Measurements from ENCODE around the gene PPP2R3A. TPM values are rescaled to one million over a fixed set of nuclear protein-coding genes. Genes with fewer than 3 reads are reported as not detected.

The PPP2R3A gene
- total RNA-seq, 6 donors from 2014 or later, result 5.5 to 35.6 (median 11.0) TPM

- Histone ChIP-seq H3K36me3 (peaks cover 0 to 3% (median 0%) of the 10 kb centered on the region in 4 donors), H3K9me3 (no peaks in the 10 kb centered on the region), H3K4me3 (no peak overlapping the region), H3K4me1 (no peaks in the 10 kb centered on the region), H3K27me3 (no peaks in the 10 kb centered on the region), H3K27ac (no peak overlapping the region)
- DNase-seq (no peak), ATAC-seq (ENCODE audit: low FRiP score in 2 of 2) (no peak)
- TF ChIP-seq CTCF (IDR thresholded peaks at IDR 0.05), result no peak
- no peak for TF ChIP-seq POLR2A (IDR thresholded peaks at IDR 0.05)
- TF ChIP-seq EP300 (IDR thresholded peaks at IDR 0.05), result no peak
- no peak for TF ChIP-seq POLR2AphosphoS5 (IDR thresholded peaks at IDR 0.05)
- WGBS, 2 donors, result 83 to 85% methylated on average over 4 of the region's 4 CpGs
These were observed 128.2 kb downstream of the PPP2R3A start for GRCh38 chr3:136093771-136094170.

- ATAC-seq (ENCODE audit: low FRiP score in 2 of 2) (no peak), DNase-seq (no peak)
- WGBS, 2 donors, result 89 to 92% methylated on average over 4 of the region's 4 CpGs
- Histone ChIP-seq H3K9me3 (no peaks in the 10 kb centered on the region), H3K36me3 (peaks cover 0 to 9% (median 0%) of the 10 kb centered on the region in 4 donors), H3K4me3 (no peak overlapping the region), H3K4me1 (no peaks in the 10 kb centered on the region), H3K27me3 (no peaks in the 10 kb centered on the region), H3K27ac (no peak overlapping the region)
- TF ChIP-seq EP300 (IDR thresholded peaks at IDR 0.05), result no peak
- no peak for TF ChIP-seq POLR2A (IDR thresholded peaks at IDR 0.05)
- no peak for TF ChIP-seq CTCF (IDR thresholded peaks at IDR 0.05)
- no peak for TF ChIP-seq POLR2AphosphoS5 (IDR thresholded peaks at IDR 0.05)
These were observed 139.5 kb downstream of the PPP2R3A start for GRCh38 chr3:136105044-136105443.

- DNase-seq, result no peak
- H3K36me3 ChIP-seq, result peaks cover 0 to 9% (median 0%) of the 10 kb centered on the region in 4 donors
- H3K4me1 ChIP-seq, result no peaks in the 10 kb centered on the region
- WGBS, 2 donors, result 92 to 97% methylated on average over 6 of the region's 6 CpGs
- H3K4me3 ChIP-seq, result no peak overlapping the region
- no peaks in the 10 kb centered on the region for H3K9me3 ChIP-seq
- H3K27me3 ChIP-seq, result no peaks in the 10 kb centered on the region
- no peak for TF ChIP-seq POLR2A (IDR thresholded peaks at IDR 0.05)
- TF ChIP-seq CTCF (IDR thresholded peaks at IDR 0.05), result no peak
- TF ChIP-seq EP300 (IDR thresholded peaks at IDR 0.05), result no peak
- no peak for TF ChIP-seq POLR2AphosphoS5 (IDR thresholded peaks at IDR 0.05)
- ATAC-seq (ENCODE audit: low FRiP score in 2 of 2), result no peak
- no peak overlapping the region for H3K27ac ChIP-seq
These were observed 140.6 kb downstream of the PPP2R3A start for GRCh38 chr3:136106101-136106500.

GRCh38 chr3:136109499-136109898, 144.0 kb downstream of the PPP2R3A start:
- no peaks in the 10 kb centered on the region for H3K9me3 ChIP-seq
- peaks cover 0 to 3% (median 0%) of the 10 kb centered on the region in 4 donors for H3K4me1 ChIP-seq
- no peaks in the 10 kb centered on the region for H3K36me3 ChIP-seq
- H3K27me3 ChIP-seq, result no peaks in the 10 kb centered on the region
- no peak overlapping the region for H3K4me3 ChIP-seq
- H3K27ac ChIP-seq, result no peak overlapping the region
- WGBS, 2 donors, result 92 to 95% methylated on average over 1 of the region's 1 CpG
- no peak for ATAC-seq (ENCODE audit: low FRiP score in 2 of 2)
- DNase-seq, result no peak
- TF ChIP-seq POLR2AphosphoS5 (IDR thresholded peaks at IDR 0.05), result no peak
- TF ChIP-seq EP300 (IDR thresholded peaks at IDR 0.05), result no peak
- TF ChIP-seq CTCF (IDR thresholded peaks at IDR 0.05), result no peak
- TF ChIP-seq POLR2A (IDR thresholded peaks at IDR 0.05), result no peak

GRCh38 chr3:136110481-136110880, 145.0 kb downstream of the PPP2R3A start:
- DNase-seq, result no peak
- H3K27me3 ChIP-seq, result no peaks in the 10 kb centered on the region
- 91 to 95% methylated on average over 2 of the region's 2 CpGs for WGBS, 2 donors
- H3K4me3 ChIP-seq, result no peak overlapping the region
- TF ChIP-seq CTCF (IDR thresholded peaks at IDR 0.05) (no peak), POLR2AphosphoS5 (IDR thresholded peaks at IDR 0.05) (no peak), EP300 (IDR thresholded peaks at IDR 0.05) (no peak), POLR2A (IDR thresholded peaks at IDR 0.05) (no peak)
- H3K4me1 ChIP-seq, result peaks cover 0 to 5% (median 0%) of the 10 kb centered on the region in 4 donors
- ATAC-seq (ENCODE audit: low FRiP score in 2 of 2), result no peak
- no peaks in the 10 kb centered on the region for H3K36me3 ChIP-seq
- no peak overlapping the region for H3K27ac ChIP-seq
- no peaks in the 10 kb centered on the region for H3K9me3 ChIP-seq
